Psoas muscle (tissue), 8 donors: Measurements from ENCODE around the gene ADAMTS12. TPM values are rescaled to one million over a fixed set of nuclear protein-coding genes. Genes with fewer than 3 reads are reported as not detected.

Experiments used
- ATAC-seq, 4 donors: fragments of 200-7000 bp; cut with Tn5 transposase; one replicate each; pipeline ENCODE4 v1.9.1; 2020; ENCODE audit warnings: moderate library complexity in 3 of 4, mild to moderate bottlenecking in 2 of 4
- DNase-seq, 2 donors: peaks; one replicate each; pipeline ENCODE4 v3.0.0-alpha.2; 2020
- H3K27ac ChIP-seq: fragments of 200-600 bp; one replicate; pipeline ENCODE4 v1.8.0; 2022
- H3K27me3 ChIP-seq, 3 donors: fragments of 200-600 bp in 1 of 3; one replicate each; pipeline versions ENCODE4 v1.6.1 to v1.8.0; 2013 to 2022; ENCODE audit warnings: low read length in 2 of 3, mild to moderate bottlenecking in 2 of 3, moderate library complexity in 1 of 3; ENCODE audit not compliant: insufficient read depth in 3 of 3
- H3K36me3 ChIP-seq, 2 donors: fragments of 200-600 bp in 1 of 2; one replicate each; pipeline versions ENCODE4 v1.6.1 to v1.8.0; 2013 to 2022; ENCODE audit warnings: low read depth in 1 of 2, mild to moderate bottlenecking in 1 of 2, moderate library complexity in 1 of 2; ENCODE audit not compliant: insufficient read depth in 1 of 2
- H3K4me1 ChIP-seq: fragments of 200-600 bp; one replicate; pipeline ENCODE4 v1.8.0; 2022
- H3K4me3 ChIP-seq: fragments of 200-600 bp; one replicate; pipeline ENCODE4 v1.8.0; 2022; ENCODE audit warnings: mild to moderate bottlenecking
- H3K9me3 ChIP-seq: fragments of 200-600 bp; one replicate; pipeline ENCODE4 v1.8.0; 2022
- CTCF ChIP-seq: fragments of 200-600 bp; IDR thresholded peaks from one replicate; pipeline ENCODE4 v1.8.0; 2022; ENCODE audit warnings: antibody characterized with exemption
- WGBS, 3 donors: extraction: QIAGEN DNeasy Blood & Tissue Kit; methylation state at CpG; one replicate each; pipeline versions ENCODE4 v1.1.6 to v1.1.7; 2013; 5-methylcytosine and 5-hydroxymethylcytosine counted together
- intact Hi-C, 2 donors: fragments of 100-400 bp; cut with DNase I; formaldehyde crosslinking; loops; one replicate each; pipeline versions ENCODE4 v1.11.0 to v1.14.2; 2022
- polyA plus RNA-seq, 3 donors: library from polyadenylated mRNA; stranded (reverse); fragments of 200-250 nt; gene quantifications; one replicate each; pipeline ENCODE4 v1.2.3, GENCODE V29; 2013
- total RNA-seq, 4 donors: library from RNA; stranded (reverse); fragmentation: NEBNext Ultra II Directional in 2 of 4; extraction: Animal tissue kit (Norgen Biotek cat#: 25700) in 2 of 4; gene quantifications; one replicate each; pipeline versions ENCODE4 v1.2.1 to v1.2.4, GENCODE V29; 2021 to 2023
- donor health status: healthy with polysubstance abuse.
- donor health status: DM: no; HTN: no; CAD: no; lungs with moderate emphysema.
- donor health status: Bipolar disorder and iron deficiency.
- donor health status: healthy.
- donor health status: DM: yes; HTN: yes; CAD: no.
- donor health status: DM: no; HTN: no; CAD: no.
- donor health status: DM: no; HTN: no; CAD: no.
- donor health status: DM: yes; HTN: yes; CAD: no.

ADAMTS12 gene
- total and polyA plus RNA-seq, 7 donors = 0.19 to 1.2 (median 0.88) TPM

GRCh38 chr5:33931136-33931535 lies 39.3 kb upstream of the ADAMTS12 start:
- DNase-seq (no peak), ATAC-seq (no peak)
- Histone ChIP-seq H3K4me3 (no peak overlapping the region), H3K9me3 (no peaks in the 10 kb centered on the region), H3K27ac (no peak overlapping the region), H3K36me3 (no peaks in the 10 kb centered on the region), H3K4me1 (peaks cover 6% of the 10 kb centered on the region), H3K27me3 (peaks cover 0 to 35% (median 5%) of the 10 kb centered on the region in 3 donors)
- intact Hi-C loops = loop anchor here in 1 of 2 donors (5.0 kb wide), 1 partner anchor 494 kb away; no protein-coding TSS in a partner anchor
- no peak for TF ChIP-seq CTCF
- WGBS, 3 donors = 72 to 74% (median 74%) methylated on average over 5 of the region's 5 CpGs

DNA sequence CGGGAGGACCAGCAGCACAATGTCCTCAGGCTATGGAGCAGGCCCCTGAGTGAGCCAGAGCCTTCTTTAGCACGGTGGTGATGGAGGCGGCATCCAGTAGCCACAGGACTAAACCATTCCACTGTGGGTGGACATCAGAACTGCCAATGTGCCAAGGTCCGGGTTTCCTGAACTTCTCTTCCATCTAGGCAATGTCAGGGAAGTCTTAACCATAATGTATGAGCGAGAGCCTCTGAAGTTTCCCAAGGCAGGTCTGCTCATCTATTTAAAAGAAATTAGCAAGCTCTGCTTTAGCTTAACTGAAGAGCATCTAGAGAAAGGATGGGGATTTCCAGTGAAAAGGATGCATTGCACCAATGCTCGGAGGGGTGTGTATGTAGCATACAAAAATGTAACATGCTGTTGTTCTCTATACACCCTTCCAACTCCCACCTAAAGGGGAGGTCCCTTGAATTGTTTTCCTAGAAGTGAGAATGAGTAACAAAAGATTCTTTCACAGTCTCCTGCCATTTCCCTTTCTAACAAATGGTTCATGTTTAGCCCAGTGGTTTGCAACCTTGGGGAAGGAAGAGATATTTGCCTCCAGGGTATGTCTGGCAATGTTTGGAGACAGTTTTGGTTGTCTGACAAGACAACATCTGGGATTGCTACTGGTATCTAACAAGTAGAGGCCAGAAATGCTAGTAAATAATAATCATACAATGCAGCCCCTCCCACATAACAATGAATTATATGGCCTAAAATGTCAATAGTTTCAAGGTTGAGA lies 38.3 kb upstream of the ADAMTS12 start:
- intact Hi-C loops = loop anchor here in 1 of 2 donors (5.0 kb wide), 1 partner anchor 493 kb away; no protein-coding TSS in a partner anchor
- TF ChIP-seq CTCF = no peak
- Histone ChIP-seq H3K27ac (no peak overlapping the region), H3K9me3 (no peaks in the 10 kb centered on the region), H3K36me3 (no peaks in the 10 kb centered on the region), H3K4me3 (no peak overlapping the region), H3K27me3 (peaks cover 0 to 25% (median 0%) of the 10 kb centered on the region in 3 donors), H3K4me1 (no peaks in the 10 kb centered on the region)
- DNase-seq = no peak
- no peak for ATAC-seq
- 82 to 85% (median 85%) methylated on average over 6 of the region's 6 CpGs for WGBS, 3 donors

GRCh38 chr5:33928283-33928682 lies 36.5 kb upstream of the ADAMTS12 start:
- Histone ChIP-seq H3K27ac (no peak overlapping the region), H3K9me3 (no peaks in the 10 kb centered on the region), H3K4me3 (no peak overlapping the region), H3K27me3 (peaks cover 0 to 14% (median 0%) of the 10 kb centered on the region in 3 donors), H3K36me3 (no peaks in the 10 kb centered on the region), H3K4me1 (no peaks in the 10 kb centered on the region)
- DNase-seq (no peak), ATAC-seq (no peak)
- intact Hi-C loops = no loop called here
- WGBS, 3 donors = 62 to 76% (median 71%) methylated on average over 2 of the region's 2 CpGs
- no peak for TF ChIP-seq CTCF

- WGBS, 3 donors = 43 to 58% (median 52%) methylated on average over 4 of the region's 4 CpGs
- Histone ChIP-seq H3K9me3 (no peaks in the 10 kb centered on the region), H3K4me3 (no peak overlapping the region), H3K27ac (no peak overlapping the region), H3K27me3 (peaks cover 0 to 8% (median 0%) of the 10 kb centered on the region in 3 donors), H3K36me3 (no peaks in the 10 kb centered on the region), H3K4me1 (no peaks in the 10 kb centered on the region)
- ATAC-seq (no peak), DNase-seq (no peak)
- intact Hi-C loops = no loop called here
- no peak for TF ChIP-seq CTCF
Measured at GRCh38 chr5:33927685-33928084, 35.9 kb upstream of the ADAMTS12 start.

DNA sequence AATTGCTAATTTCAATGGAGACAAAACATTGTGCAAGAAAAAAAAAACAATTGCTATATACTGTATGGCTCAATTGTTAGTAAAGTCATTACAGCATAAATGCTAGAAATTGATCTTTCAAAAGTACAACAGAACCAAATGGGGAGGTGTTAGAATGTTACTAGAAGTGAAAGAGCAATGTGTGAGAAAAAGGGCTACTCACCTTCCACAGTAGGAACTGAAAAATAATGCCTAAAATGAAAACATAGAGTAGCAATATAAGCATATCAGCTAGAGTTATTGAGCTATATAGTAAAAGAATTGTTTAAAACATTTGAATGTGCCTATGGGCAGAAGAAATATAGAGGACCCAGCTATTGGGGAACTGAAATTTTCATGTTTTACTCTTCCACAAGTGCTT lies 33.5 kb upstream of the ADAMTS12 start:
- intact Hi-C loops = no loop called here
- DNase-seq (no peak), ATAC-seq (no peak)
- no peaks in the 10 kb centered on the region for H3K27me3 ChIP-seq
- H3K4me1 ChIP-seq = no peaks in the 10 kb centered on the region
- no peaks in the 10 kb centered on the region for H3K36me3 ChIP-seq
- no peak overlapping the region for H3K27ac ChIP-seq
- no peak for TF ChIP-seq CTCF
- no peak overlapping the region for H3K4me3 ChIP-seq
- no peaks in the 10 kb centered on the region for H3K9me3 ChIP-seq
